ENCODE data around the gene DYNC2I2.

- TF ChIP-seq CTCF (IDR thresholded peaks at IDR 0.05; ENCODE audit: low read depth, low read length, poor library complexity, severe bottlenecking) (no peak), EZH2phosphoT487 (IDR thresholded peaks at IDR 0.05; ENCODE audit: borderline replicate concordance, low read length) (no peak)
These were observed 32.0 kb upstream of the DYNC2I2 start, which contains the start of gene SET for GRCh38 chr9:128688501-128689292.

Data from DOHH2 (cell line).